Measurements from ENCODE around the gene PNP. TPM values are rescaled to one million over a fixed set of nuclear protein-coding genes. Genes with fewer than 3 reads are reported as not detected.

The PNP gene
- total RNA-seq, 1 donor from 2014 or later, result 56.8 TPM

DNA sequence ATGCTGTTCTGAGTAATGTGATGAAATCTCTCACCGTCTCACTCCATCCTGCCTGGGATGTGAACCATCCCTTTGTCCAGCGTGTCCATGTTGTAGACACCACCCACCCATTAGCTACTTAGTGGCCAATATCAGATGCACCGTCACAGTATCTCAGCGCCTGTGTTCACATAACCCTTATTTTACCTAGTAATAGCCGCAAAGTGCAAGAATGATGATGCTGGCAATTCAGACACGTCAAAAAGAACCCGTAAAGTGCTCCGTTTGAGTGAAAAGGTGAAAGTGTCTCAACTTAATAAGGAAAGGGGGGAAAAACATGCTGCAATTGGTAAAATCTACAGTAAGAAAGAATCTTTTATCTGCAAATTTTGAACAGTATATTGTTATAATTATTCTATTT, 39.2 kb downstream of the PNP start:
- no peaks in the 10 kb centered on the region for H3K27me3 Mint-ChIP-seq (ENCODE audit: low read depth, unreplicated experiment)
- Histone ChIP-seq H3K9ac (ENCODE audit: low read length) (no peak overlapping the region), H4K20me1 (ENCODE audit: insufficient read depth, low read length) (no peaks in the 10 kb centered on the region), H3K36me3 (ENCODE audit: insufficient read depth, low read length) (no peaks in the 10 kb centered on the region), H3K27me3 (ENCODE audit: insufficient read depth, low read length) (no peaks in the 10 kb centered on the region), H3K79me2 (ENCODE audit: insufficient read depth, low read length) (no peaks in the 10 kb centered on the region), H3K9me3 (ENCODE audit: insufficient read depth, low read depth, low read length) (no peaks in the 10 kb centered on the region), H3K4me3 (ENCODE audit: insufficient read depth, low read depth, low read length) (no peak overlapping the region), H3K27ac (ENCODE audit: low read depth, low read length) (no peak overlapping the region), H2AFZ (ENCODE audit: low read depth, low read length) (no peak overlapping the region), H3K4me2 (ENCODE audit: low read length) (no peak overlapping the region), H3K4me1 (ENCODE audit: insufficient read depth, low read length) (no peaks in the 10 kb centered on the region)
- FAIRE-seq (no peak), DNase-seq (ENCODE audit: low read depth) (no peak)
- H3K9me3 Mint-ChIP-seq (ENCODE audit: unreplicated experiment), result peaks cover 2% of the 10 kb centered on the region
- TF ChIP-seq, protein P1, sequence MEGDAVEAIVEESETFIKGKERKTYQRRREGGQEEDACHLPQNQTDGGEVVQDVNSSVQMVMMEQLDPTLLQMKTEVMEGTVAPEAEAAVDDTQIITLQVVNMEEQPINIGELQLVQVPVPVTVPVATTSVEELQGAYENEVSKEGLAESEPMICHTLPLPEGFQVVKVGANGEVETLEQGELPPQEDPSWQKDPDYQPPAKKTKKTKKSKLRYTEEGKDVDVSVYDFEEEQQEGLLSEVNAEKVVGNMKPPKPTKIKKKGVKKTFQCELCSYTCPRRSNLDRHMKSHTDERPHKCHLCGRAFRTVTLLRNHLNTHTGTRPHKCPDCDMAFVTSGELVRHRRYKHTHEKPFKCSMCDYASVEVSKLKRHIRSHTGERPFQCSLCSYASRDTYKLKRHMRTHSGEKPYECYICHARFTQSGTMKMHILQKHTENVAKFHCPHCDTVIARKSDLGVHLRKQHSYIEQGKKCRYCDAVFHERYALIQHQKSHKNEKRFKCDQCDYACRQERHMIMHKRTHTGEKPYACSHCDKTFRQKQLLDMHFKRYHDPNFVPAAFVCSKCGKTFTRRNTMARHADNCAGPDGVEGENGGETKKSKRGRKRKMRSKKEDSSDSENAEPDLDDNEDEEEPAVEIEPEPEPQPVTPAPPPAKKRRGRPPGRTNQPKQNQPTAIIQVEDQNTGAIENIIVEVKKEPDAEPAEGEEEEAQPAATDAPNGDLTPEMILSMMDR (IDR thresholded peaks at IDR 0.05; ENCODE audit: insufficient read depth, low read depth, low read length), result no peak
- TF ChIP-seq EZH2 (IDR thresholded peaks at IDR 0.05; ENCODE audit: insufficient read depth, low read length), result no peak
- no peak overlapping the region for H3K4me3 Mint-ChIP-seq (ENCODE audit: unreplicated experiment)
- H3K4me1 Mint-ChIP-seq (ENCODE audit: low read depth, unreplicated experiment), result peaks cover 28% of the 10 kb centered on the region
- H3K27ac Mint-ChIP-seq (ENCODE audit: unreplicated experiment), result no peak overlapping the region
- H3K36me3 Mint-ChIP-seq (ENCODE audit: low read depth, unreplicated experiment), result no peaks in the 10 kb centered on the region

DNA sequence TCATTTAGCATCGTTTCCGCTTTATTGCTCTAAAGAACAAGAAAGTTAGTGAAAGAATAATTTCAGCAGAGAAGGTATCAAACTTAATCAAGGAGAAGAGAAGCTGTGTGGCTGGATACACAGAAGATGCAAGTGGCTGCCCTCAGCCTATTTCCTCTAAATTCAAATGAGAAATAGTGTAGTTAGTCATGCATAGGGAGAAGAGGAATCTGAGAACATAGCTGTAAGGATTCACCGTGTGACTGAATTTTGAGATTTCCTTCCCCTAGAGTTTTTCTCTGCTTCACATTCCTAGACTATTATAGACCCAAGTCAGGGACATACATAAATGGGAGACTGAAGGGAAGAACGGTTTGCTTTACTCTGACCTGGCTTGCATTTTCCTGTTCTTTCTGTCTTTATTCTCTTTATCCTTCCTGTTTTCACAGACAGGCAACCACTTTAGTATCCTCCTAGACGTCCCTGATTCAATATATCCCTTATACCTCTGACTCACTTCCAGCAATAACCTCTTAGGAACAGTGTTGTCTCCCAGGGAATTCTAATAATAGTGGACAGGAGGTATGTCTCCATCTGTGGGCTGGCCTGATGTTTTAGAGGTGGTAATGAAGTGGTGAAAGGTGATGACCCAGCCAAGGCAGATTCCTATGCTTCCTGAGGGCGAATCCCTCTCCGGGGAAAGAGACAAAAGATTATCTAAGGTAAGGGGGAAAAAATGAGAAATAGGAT, 43.1 kb downstream of the PNP start:
- Histone ChIP-seq H3K4me2 (ENCODE audit: low read length) (no peak overlapping the region), H3K27ac (ENCODE audit: low read depth, low read length) (no peak overlapping the region), H3K79me2 (ENCODE audit: insufficient read depth, low read length) (no peaks in the 10 kb centered on the region), H2AFZ (ENCODE audit: low read depth, low read length) (no peak overlapping the region), H3K4me1 (ENCODE audit: insufficient read depth, low read length) (no peaks in the 10 kb centered on the region), H3K27me3 (ENCODE audit: insufficient read depth, low read length) (no peaks in the 10 kb centered on the region), H3K9ac (ENCODE audit: low read length) (no peak overlapping the region), H3K36me3 (ENCODE audit: insufficient read depth, low read length) (no peaks in the 10 kb centered on the region), H3K9me3 (ENCODE audit: insufficient read depth, low read depth, low read length) (no peaks in the 10 kb centered on the region), H3K4me3 (ENCODE audit: insufficient read depth, low read depth, low read length) (no peak overlapping the region), H4K20me1 (ENCODE audit: insufficient read depth, low read length) (no peaks in the 10 kb centered on the region)
- Mint-ChIP-seq H3K36me3 (ENCODE audit: low read depth, unreplicated experiment) (no peaks in the 10 kb centered on the region), H3K4me3 (ENCODE audit: unreplicated experiment) (peak overlapping the region; percentile 2), H3K27ac (ENCODE audit: unreplicated experiment) (peak overlapping the region; percentile 48), H3K27me3 (ENCODE audit: low read depth, unreplicated experiment) (no peaks in the 10 kb centered on the region), H3K9me3 (ENCODE audit: unreplicated experiment) (peaks cover 2% of the 10 kb centered on the region), H3K4me1 (ENCODE audit: low read depth, unreplicated experiment) (peaks cover 33% of the 10 kb centered on the region)
- FAIRE-seq (no peak), DNase-seq (ENCODE audit: low read depth) (no peak)
- no peak for TF ChIP-seq EZH2 (IDR thresholded peaks at IDR 0.05; ENCODE audit: insufficient read depth, low read length)
- TF ChIP-seq, protein P1 (IDR thresholded peaks at IDR 0.05; ENCODE audit: insufficient read depth, low read depth, low read length), result no peak

DNA sequence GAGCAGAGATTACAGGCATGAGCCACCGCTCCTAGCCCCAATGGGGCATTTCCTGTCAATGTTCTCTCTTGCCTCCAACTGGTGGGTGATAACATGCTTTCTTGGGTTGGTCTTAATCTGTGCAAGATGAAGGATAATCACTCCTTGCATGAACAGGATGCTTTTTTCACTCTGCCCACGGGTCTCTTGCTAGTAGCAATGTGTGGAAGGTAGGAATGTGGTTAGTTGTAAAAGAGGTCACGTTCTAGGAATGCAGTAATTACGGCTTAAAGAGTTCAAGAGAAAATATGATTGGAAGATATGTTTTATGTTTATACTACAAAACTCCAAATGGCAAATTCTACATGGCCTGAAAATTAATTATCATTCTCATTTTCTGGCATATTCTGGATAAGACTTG, 46.6 kb downstream of the PNP start:
- Histone ChIP-seq H4K20me1 (ENCODE audit: insufficient read depth, low read length) (no peaks in the 10 kb centered on the region), H3K9ac (ENCODE audit: low read length) (no peak overlapping the region), H3K36me3 (ENCODE audit: insufficient read depth, low read length) (no peaks in the 10 kb centered on the region), H3K4me3 (ENCODE audit: insufficient read depth, low read depth, low read length) (no peak overlapping the region), H3K79me2 (ENCODE audit: insufficient read depth, low read length) (no peaks in the 10 kb centered on the region), H2AFZ (ENCODE audit: low read depth, low read length) (no peak overlapping the region), H3K27ac (ENCODE audit: low read depth, low read length) (no peak overlapping the region), H3K4me1 (ENCODE audit: insufficient read depth, low read length) (no peaks in the 10 kb centered on the region), H3K9me3 (ENCODE audit: insufficient read depth, low read depth, low read length) (no peaks in the 10 kb centered on the region), H3K4me2 (ENCODE audit: low read length) (no peak overlapping the region), H3K27me3 (ENCODE audit: insufficient read depth, low read length) (no peaks in the 10 kb centered on the region)
- H3K9me3 Mint-ChIP-seq (ENCODE audit: unreplicated experiment), result peaks cover 2% of the 10 kb centered on the region
- H3K4me3 Mint-ChIP-seq (ENCODE audit: unreplicated experiment), result no peak overlapping the region
- DNase-seq (ENCODE audit: low read depth), result peak; percentile 4
- no peak for FAIRE-seq
- no peaks in the 10 kb centered on the region for H3K36me3 Mint-ChIP-seq (ENCODE audit: low read depth, unreplicated experiment)
- no peak overlapping the region for H3K27ac Mint-ChIP-seq (ENCODE audit: unreplicated experiment)
- H3K4me1 Mint-ChIP-seq (ENCODE audit: low read depth, unreplicated experiment), result peaks cover 31% of the 10 kb centered on the region
- no peak for TF ChIP-seq EZH2 (IDR thresholded peaks at IDR 0.05; ENCODE audit: insufficient read depth, low read length)
- TF ChIP-seq, protein P1 (IDR thresholded peaks at IDR 0.05; ENCODE audit: insufficient read depth, low read depth, low read length), result no peak
- H3K27me3 Mint-ChIP-seq (ENCODE audit: low read depth, unreplicated experiment), result no peaks in the 10 kb centered on the region
